K562 (cell line): ENCODE data around the gene EIF5. TPM values are rescaled to one million over a fixed set of nuclear protein-coding genes. Genes with fewer than 3 reads are reported as not detected.

Source experiments
- ARNT ChIP-seq, 2 experiments: fragments of 450-650 bp; IDR thresholded peaks; 2 replicates each; pipeline ENCODE4 v1.6.1; 2016; ENCODE audit warnings: mild to moderate bottlenecking in 1 of 2
- CBFA2T2 ChIP-seq: fragments of 450-650 bp; conservative IDR thresholded peaks from 2 replicates; pipeline ENCODE4 v1.6.1; 2017; ENCODE audit warnings: mild to moderate bottlenecking
- ESRRA ChIP-seq: fragments of 450-650 bp; IDR thresholded peaks from 2 replicates; pipeline ENCODE4 v1.6.1; 2014; ENCODE audit warnings: low read depth, mild to moderate bottlenecking, moderate library complexity, borderline replicate concordance
- FOXA3 ChIP-seq, 2 experiments: fragments of 450-650 bp in 1 of 2; sonication (generic) in 1 of 2; formaldehyde crosslinking; IDR thresholded peaks in 1 of 2; conservative IDR thresholded peaks in 1 of 2; 2 replicates each; pipeline versions ENCODE4 v1.4.0 to v1.8.0; 2020 to 2022; ENCODE audit warnings: mild to moderate bottlenecking in 2 of 2, missing genetic modification reagents in 1 of 2
- MCM2 ChIP-seq: fragments of 450-650 bp; IDR thresholded peaks from 2 replicates; pipeline ENCODE4 v1.6.1; 2017; ENCODE audit warnings: low read depth, mild to moderate bottlenecking
- NBN ChIP-seq: fragments of 450-650 bp; IDR thresholded peaks from 2 replicates; pipeline ENCODE4 v1.6.1; 2016; ENCODE audit warnings: low read depth, mild to moderate bottlenecking
- PHF21A ChIP-seq: fragments of 450-650 bp; IDR thresholded peaks from 2 replicates; pipeline ENCODE4 v1.6.1; 2017; ENCODE audit warnings: low read depth, borderline replicate concordance
- POLR3A ChIP-seq: IDR thresholded peaks from 2 replicates; pipeline ENCODE4 v1.6.1; 2011; ENCODE audit warnings: borderline replicate concordance, mild to moderate bottlenecking, moderate library complexity; ENCODE audit not compliant: insufficient read length, insufficient read depth; ENCODE audit errors: extremely low read depth
- POLR3G ChIP-seq: IDR thresholded peaks from 2 replicates; pipeline ENCODE4 v1.6.1; 2011; ENCODE audit not compliant: insufficient read length, insufficient replicate concordance; ENCODE audit errors: extremely low read depth
- PRPF4 ChIP-seq: fragments of 200-400 bp; formaldehyde crosslinking; IDR thresholded peaks from one replicate; pipeline ENCODE4 v1.6.1; 2017; ENCODE audit warnings: low read length, low read depth, mild to moderate bottlenecking; ENCODE audit not compliant: insufficient read depth, poor library complexity, severe bottlenecking
- SMARCA4 ChIP-seq: fragments of 450-650 bp; IDR thresholded peaks from 2 replicates; pipeline ENCODE4 v1.6.1; 2016
- SMARCC2 ChIP-seq: fragments of 450-650 bp; IDR thresholded peaks from 2 replicates; pipeline ENCODE4 v1.6.1; 2017; ENCODE audit warnings: antibody characterized with exemption, moderate library complexity, mild to moderate bottlenecking, low read depth
- SP1 ChIP-seq: sonication (generic); formaldehyde crosslinking; IDR thresholded peaks from 2 replicates; pipeline ENCODE4 v1.8.1; 2022; ENCODE audit warnings: mild to moderate bottlenecking, missing genetic modification reagents
- TRIM24 ChIP-seq, 2 experiments: fragments of 450-650 bp; IDR thresholded peaks; 2 replicates each; pipeline ENCODE4 v1.6.1; 2016
- ZBTB49 ChIP-seq: sonication (generic); formaldehyde crosslinking; IDR thresholded peaks from 2 replicates; pipeline ENCODE4 v1.8.0; 2022; ENCODE audit warnings: missing genetic modification reagents, mild to moderate bottlenecking, borderline replicate concordance
- ZC3H4 ChIP-seq: sonication (generic); formaldehyde crosslinking; IDR thresholded peaks from 2 replicates; pipeline ENCODE4 v1.9.0; 2021; ENCODE audit warnings: missing genetic modification reagents, borderline replicate concordance
- ZKSCAN1 ChIP-seq: fragments of 150-350 bp; IDR thresholded peaks from 2 replicates; pipeline ENCODE4 v1.6.1; 2016; ENCODE audit warnings: low read depth, low read length
- ZMIZ1 ChIP-seq, 2 experiments: fragments of 150-350 bp in 1 of 2; IDR thresholded peaks; 2 replicates each; pipeline ENCODE4 v1.6.1; 2012 to 2016; ENCODE audit warnings: low read depth in 2 of 2, low read length in 2 of 2, mild to moderate bottlenecking in 1 of 2, moderate library complexity in 1 of 2
- ZNF282 ChIP-seq: sonication (generic); formaldehyde crosslinking; IDR thresholded peaks from 2 replicates; pipeline ENCODE4 v1.8.1; 2023; ENCODE audit warnings: missing genetic modification reagents
- ZNF384 ChIP-seq: IDR thresholded peaks from 2 replicates; pipeline ENCODE4 v1.6.1; 2012; ENCODE audit warnings: low read depth, low read length, improper control_type of control experiment
- polyA plus RNA-seq, 8 experiments: library from polyadenylated mRNA; depleted of rRNA in 4 of 8; stranded (reverse) in 5 of 8; unstranded in 3 of 8; fragments of >200 nt; fragmentation: Nextera tagmentation in 2 of 8; fragmentation: Illumina TruSeq in 1 of 8; extraction: Ambion mirVana in 2 of 8; extraction: Trizol in 1 of 8; gene quantifications; 2 replicates each; pipeline versions ENCODE4 v1.2.1 to v1.2.3, GENCODE V29; 2011 to 2014; ENCODE audit warnings: inconsistent platforms in 1 of 8, missing spikeins in 1 of 8
- total RNA-seq, 7 experiments: library from RNA; depleted of rRNA in 6 of 7; stranded (reverse); fragments of >200 nt in 6 of 7; fragmentation: Illumina TruSeq in 2 of 7; extraction: Trizol in 2 of 7; gene quantifications; 2 replicates each; pipeline versions ENCODE4 v1.2.1 to v1.2.3, GENCODE V29; 2011 to 2021; ENCODE audit warnings: low replicate concordance in 1 of 7

Gene EIF5
- total and polyA plus RNA-seq, 9 of the 15 experiments (the other 6 are each of a cell fraction or from before 2014, with no cell fraction given): 92.7 to 442 (median 190) TPM

GRCh38 chr14:103393676-103394626, 59.9 kb downstream of the EIF5 start (continued):
- 0 out of 4 replicates have a peak, but pooled peaks of 1 of the 2 experiments have one; percentile 50 for TF ChIP-seq ZMIZ1 (IDR thresholded peaks at IDR 0.05; ENCODE audit: low read depth in 2 of 2, low read length in 2 of 2)
- no peak for TF ChIP-seq PRPF4
- peak; percentile 47; the same call in 1 of the 2 replicates for TF ChIP-seq ZNF384
- TF ChIP-seq ZKSCAN1: no peak
- no peak for TF ChIP-seq ZBTB49 (CRISPR knock-in tag)
- TF ChIP-seq SMARCA4: peak; percentile 78
- no peak for TF ChIP-seq ZC3H4
- peak in 1 of 2 experiments; percentile 51; a peak in 1 of 4 replicates for TF ChIP-seq TRIM24 (IDR thresholded peaks at IDR 0.05)
- 0 out of 2 replicates have a peak, but pooled peaks have one; percentile 53 for TF ChIP-seq SMARCC2
- TF ChIP-seq ESRRA: peak; percentile 27; the same call in 1 of the 2 replicates
- TF ChIP-seq POLR3G: no peak
- TF ChIP-seq ARNT (IDR thresholded peaks at IDR 0.05): peak; percentile 51 to 78; a peak in 2 of 4 replicates
- TF ChIP-seq MCM2: no peak
- TF ChIP-seq FOXA3 (CRISPR knock-in tag; conservative IDR thresholded peaks at IDR 0.05 in 1 of 2, IDR thresholded peaks at IDR 0.05 in 1 of 2): peak in 1 of 2 experiments; percentile 73; a peak in 2 of 4 replicates
- TF ChIP-seq SP1 (CRISPR knock-in tag): 0 out of 2 replicates have a peak, but pooled peaks have one; percentile 8
- no peak for TF ChIP-seq PHF21A
- TF ChIP-seq ZNF282 (CRISPR knock-in tag): no peak
- TF ChIP-seq POLR3A: no peak
- peak; percentile 75 for TF ChIP-seq CBFA2T2
- peak; percentile 72; the same call in 1 of the 2 replicates for TF ChIP-seq NBN
